Astrocyte (in vitro differentiated cells and primary cell): ENCODE measurements around the gene FRMD5. TPM values are rescaled to one million over a fixed set of nuclear protein-coding genes. Genes with fewer than 3 reads are reported as not detected.

Source experiments
- DNase-seq: peaks from one replicate; pipeline ENCODE4 v3.0.0-alpha.2; 2010; ENCODE audit warnings: low read depth
- FAIRE-seq: peaks from 2 replicates; lab custom pipeline; 2011; peaks lifted over from hg19 to GRCh38; lab: Jason Lieb, UNC
- H2AFZ ChIP-seq: 2 replicates; pipeline ENCODE4 v1.6.0; 2012; ENCODE audit warnings: low read depth, low read length, inconsistent platforms
- H3K27ac ChIP-seq: 2 replicates; pipeline ENCODE4 v1.5.1; 2011; ENCODE audit warnings: low read depth, low read length, inconsistent platforms
- H3K27me3 ChIP-seq: 2 replicates; pipeline ENCODE4 v1.6.0; 2011; ENCODE audit warnings: low read length, inconsistent platforms; ENCODE audit not compliant: insufficient read depth
- H3K36me3 ChIP-seq: 2 replicates; pipeline ENCODE4 v1.5.1; 2011; ENCODE audit warnings: low read length, inconsistent platforms; ENCODE audit not compliant: insufficient read depth
- H3K4me1 ChIP-seq: 2 replicates; pipeline ENCODE4 v1.5.1; 2011; ENCODE audit warnings: low read length, inconsistent platforms; ENCODE audit not compliant: insufficient read depth
- H3K4me2 ChIP-seq: 2 replicates; pipeline ENCODE4 v1.6.0; 2012; ENCODE audit warnings: low read length, inconsistent platforms
- H3K4me3 ChIP-seq: 2 replicates; pipeline ENCODE4 v1.5.1; 2011; ENCODE audit warnings: low read depth, mild to moderate bottlenecking, low read length, inconsistent platforms; ENCODE audit not compliant: insufficient read depth
- H3K79me2 ChIP-seq: 2 replicates; pipeline ENCODE4 v1.6.0; 2012; ENCODE audit warnings: mild to moderate bottlenecking, low read length, inconsistent platforms; ENCODE audit not compliant: insufficient read depth
- H3K9ac ChIP-seq: 2 replicates; pipeline ENCODE4 v1.6.0; 2012; ENCODE audit warnings: mild to moderate bottlenecking, low read length, inconsistent platforms
- H3K9me3 ChIP-seq: 2 replicates; pipeline ENCODE4 v1.5.1; 2012; ENCODE audit warnings: low read depth, mild to moderate bottlenecking, low read length, inconsistent platforms; ENCODE audit not compliant: insufficient read depth
- H4K20me1 ChIP-seq: 2 replicates; pipeline ENCODE4 v1.6.0; 2012; ENCODE audit warnings: low read length, inconsistent platforms; ENCODE audit not compliant: insufficient read depth
- H3K27ac Mint-ChIP-seq: one replicate; pipeline ENCODE4 v1.8.0; 2021; ENCODE audit warnings: mild to moderate bottlenecking, mixed read lengths; ENCODE audit not compliant: unreplicated experiment
- H3K27me3 Mint-ChIP-seq: one replicate; pipeline ENCODE4 v1.8.0; 2021; ENCODE audit warnings: low read depth, mixed read lengths; ENCODE audit not compliant: unreplicated experiment
- H3K36me3 Mint-ChIP-seq: one replicate; pipeline ENCODE4 v1.8.0; 2021; ENCODE audit warnings: low read depth, mixed read lengths; ENCODE audit not compliant: unreplicated experiment
- H3K4me1 Mint-ChIP-seq: one replicate; pipeline ENCODE4 v1.8.0; 2021; ENCODE audit warnings: low read depth, mixed read lengths; ENCODE audit not compliant: unreplicated experiment
- H3K4me3 Mint-ChIP-seq: one replicate; pipeline ENCODE4 v1.8.0; 2021; ENCODE audit warnings: mild to moderate bottlenecking, moderate library complexity, mixed read lengths; ENCODE audit not compliant: unreplicated experiment
- H3K9me3 Mint-ChIP-seq: one replicate; pipeline ENCODE4 v1.8.0; 2021; ENCODE audit warnings: mild to moderate bottlenecking, mixed read lengths; ENCODE audit not compliant: unreplicated experiment
- EZH2 ChIP-seq: IDR thresholded peaks from 2 replicates; pipeline ENCODE4 v1.6.1; 2012; ENCODE audit warnings: mild to moderate bottlenecking, low read length, inconsistent platforms; ENCODE audit not compliant: insufficient read depth
- total RNA-seq: library from RNA; stranded (reverse); gene quantifications from 2 replicates; pipeline ENCODE4 v1.2.1, GENCODE V29; 2021
- TF ChIP-seq, protein P1 (sequence below): IDR thresholded peaks from 2 replicates; pipeline ENCODE4 v1.5.1; 2011; ENCODE audit warnings: low read depth, mild to moderate bottlenecking, inconsistent platforms, low read length, moderate library complexity; ENCODE audit not compliant: insufficient read depth

Gene FRMD5
- total RNA-seq, 1 donor from 2014 or later, result 19.6 TPM

DNA sequence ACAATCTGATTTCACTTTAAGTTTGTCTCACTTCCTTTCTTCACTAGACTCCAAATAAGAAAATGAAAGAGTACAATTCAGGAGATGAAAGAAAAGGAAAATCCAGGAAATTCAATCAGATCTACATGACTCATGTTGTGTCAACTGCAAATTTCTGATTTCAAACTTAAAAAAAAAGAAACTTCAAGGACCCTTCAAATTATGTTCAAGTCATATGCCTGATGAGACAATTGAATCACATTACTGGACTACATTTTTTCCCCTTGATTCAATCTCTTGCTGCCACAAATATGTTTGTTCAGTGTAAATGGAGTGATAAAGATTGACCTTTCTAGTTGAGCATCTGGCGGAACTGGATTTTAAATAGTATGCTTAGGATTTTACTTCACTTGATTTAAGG lies 37.4 kb downstream of the FRMD5 start:
- H3K4me1 ChIP-seq, result peaks cover 35% of the 10 kb centered on the region
- DNase-seq (peak; percentile 99), FAIRE-seq (peak; percentile 98)
- no peak for TF ChIP-seq EZH2
- TF ChIP-seq, protein P1, sequence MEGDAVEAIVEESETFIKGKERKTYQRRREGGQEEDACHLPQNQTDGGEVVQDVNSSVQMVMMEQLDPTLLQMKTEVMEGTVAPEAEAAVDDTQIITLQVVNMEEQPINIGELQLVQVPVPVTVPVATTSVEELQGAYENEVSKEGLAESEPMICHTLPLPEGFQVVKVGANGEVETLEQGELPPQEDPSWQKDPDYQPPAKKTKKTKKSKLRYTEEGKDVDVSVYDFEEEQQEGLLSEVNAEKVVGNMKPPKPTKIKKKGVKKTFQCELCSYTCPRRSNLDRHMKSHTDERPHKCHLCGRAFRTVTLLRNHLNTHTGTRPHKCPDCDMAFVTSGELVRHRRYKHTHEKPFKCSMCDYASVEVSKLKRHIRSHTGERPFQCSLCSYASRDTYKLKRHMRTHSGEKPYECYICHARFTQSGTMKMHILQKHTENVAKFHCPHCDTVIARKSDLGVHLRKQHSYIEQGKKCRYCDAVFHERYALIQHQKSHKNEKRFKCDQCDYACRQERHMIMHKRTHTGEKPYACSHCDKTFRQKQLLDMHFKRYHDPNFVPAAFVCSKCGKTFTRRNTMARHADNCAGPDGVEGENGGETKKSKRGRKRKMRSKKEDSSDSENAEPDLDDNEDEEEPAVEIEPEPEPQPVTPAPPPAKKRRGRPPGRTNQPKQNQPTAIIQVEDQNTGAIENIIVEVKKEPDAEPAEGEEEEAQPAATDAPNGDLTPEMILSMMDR, result no peak
- no peak overlapping the region for H2AFZ ChIP-seq
- H3K4me2 ChIP-seq, result peak overlapping the region; percentile 77
- Mint-ChIP-seq H3K4me1 (peaks cover 37% of the 10 kb centered on the region), H3K9me3 (no peaks in the 10 kb centered on the region), H3K4me3 (peak overlapping the region; percentile 47), H3K27me3 (no peaks in the 10 kb centered on the region), H3K27ac (peak overlapping the region; percentile 94), H3K36me3 (peaks cover 5% of the 10 kb centered on the region)
- peak overlapping the region; percentile 93 for H3K27ac ChIP-seq
- H3K27me3 ChIP-seq, result no peaks in the 10 kb centered on the region
- peak overlapping the region; percentile 29 for H3K4me3 ChIP-seq
- no peaks in the 10 kb centered on the region for H3K9me3 ChIP-seq
- peak overlapping the region; percentile 74 for H3K9ac ChIP-seq
- H4K20me1 ChIP-seq, result no peaks in the 10 kb centered on the region
- H3K79me2 ChIP-seq, result peaks cover 55% of the 10 kb centered on the region
- H3K36me3 ChIP-seq, result no peaks in the 10 kb centered on the region

DNA sequence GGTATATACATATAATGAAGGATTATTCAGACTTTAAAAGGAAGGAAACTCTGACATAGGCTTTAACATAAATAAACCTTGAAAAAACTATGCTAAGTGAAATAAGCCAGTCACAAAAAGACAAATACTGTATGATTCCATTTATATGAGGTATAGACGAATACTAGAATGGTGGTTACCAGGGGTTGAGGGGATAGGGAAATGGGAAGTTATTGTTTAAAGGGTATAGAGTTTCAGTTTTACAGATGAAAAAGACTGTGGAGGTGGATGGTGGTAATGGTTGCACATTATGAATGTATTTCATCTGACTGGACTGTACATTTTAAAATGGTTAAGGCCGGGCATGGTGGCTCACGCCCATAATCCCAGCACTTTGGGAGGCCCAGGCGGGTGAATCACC lies 41.7 kb downstream of the FRMD5 start:
- no peak for FAIRE-seq
- peaks cover 4% of the 10 kb centered on the region for H3K36me3 Mint-ChIP-seq
- no peak overlapping the region for H3K4me3 Mint-ChIP-seq
- no peak for DNase-seq
- Histone ChIP-seq H3K27me3 (no peaks in the 10 kb centered on the region), H4K20me1 (no peaks in the 10 kb centered on the region), H2AFZ (no peak overlapping the region), H3K4me1 (peaks cover 22% of the 10 kb centered on the region), H3K36me3 (no peaks in the 10 kb centered on the region), H3K9me3 (no peaks in the 10 kb centered on the region), H3K79me2 (peaks cover 75% of the 10 kb centered on the region), H3K4me3 (no peak overlapping the region), H3K9ac (no peak overlapping the region), H3K27ac (no peak overlapping the region), H3K4me2 (no peak overlapping the region)
- peaks cover 23% of the 10 kb centered on the region for H3K4me1 Mint-ChIP-seq
- TF ChIP-seq EZH2, result no peak
- TF ChIP-seq, protein P1, result no peak
- no peaks in the 10 kb centered on the region for H3K9me3 Mint-ChIP-seq
- no peaks in the 10 kb centered on the region for H3K27me3 Mint-ChIP-seq
- H3K27ac Mint-ChIP-seq, result no peak overlapping the region

DNA sequence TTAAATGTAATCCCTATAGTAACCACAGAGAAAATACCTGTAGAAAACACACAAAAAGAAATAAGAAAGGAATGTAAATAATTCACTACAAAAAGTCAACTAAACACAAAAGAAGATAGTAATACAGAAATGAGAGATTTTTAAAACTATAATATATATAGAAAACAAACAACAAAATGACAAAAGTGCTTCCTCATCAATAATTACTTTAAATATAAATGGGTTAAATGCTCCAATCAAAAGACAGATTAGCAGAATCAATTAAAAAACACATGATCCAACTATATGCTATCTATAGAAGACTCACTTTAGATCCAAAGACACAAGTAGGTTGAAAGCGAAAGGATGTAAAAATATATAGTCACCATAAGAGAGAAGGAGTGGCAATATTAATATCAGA lies 45.8 kb downstream of the FRMD5 start:
- H3K27me3 Mint-ChIP-seq, result no peaks in the 10 kb centered on the region
- no peak overlapping the region for H2AFZ ChIP-seq
- H3K36me3 ChIP-seq, result no peaks in the 10 kb centered on the region
- no peaks in the 10 kb centered on the region for H3K9me3 Mint-ChIP-seq
- H3K4me1 Mint-ChIP-seq, result peaks cover 11% of the 10 kb centered on the region
- no peaks in the 10 kb centered on the region for H4K20me1 ChIP-seq
- no peak overlapping the region for H3K4me2 ChIP-seq
- no peak for FAIRE-seq
- no peak overlapping the region for H3K9ac ChIP-seq
- no peaks in the 10 kb centered on the region for H3K27me3 ChIP-seq
- no peaks in the 10 kb centered on the region for H3K4me1 ChIP-seq
- H3K79me2 ChIP-seq, result peaks cover 67% of the 10 kb centered on the region
- DNase-seq, result no peak
- H3K4me3 ChIP-seq, result no peak overlapping the region
- no peak for TF ChIP-seq EZH2
- TF ChIP-seq, protein P1, result no peak
- H3K27ac ChIP-seq, result no peak overlapping the region
- H3K27ac Mint-ChIP-seq, result no peak overlapping the region
- peaks cover 4% of the 10 kb centered on the region for H3K36me3 Mint-ChIP-seq
- H3K9me3 ChIP-seq, result no peaks in the 10 kb centered on the region
- H3K4me3 Mint-ChIP-seq, result no peak overlapping the region
